ENCODE data around the gene SLC24A3.

DNA sequence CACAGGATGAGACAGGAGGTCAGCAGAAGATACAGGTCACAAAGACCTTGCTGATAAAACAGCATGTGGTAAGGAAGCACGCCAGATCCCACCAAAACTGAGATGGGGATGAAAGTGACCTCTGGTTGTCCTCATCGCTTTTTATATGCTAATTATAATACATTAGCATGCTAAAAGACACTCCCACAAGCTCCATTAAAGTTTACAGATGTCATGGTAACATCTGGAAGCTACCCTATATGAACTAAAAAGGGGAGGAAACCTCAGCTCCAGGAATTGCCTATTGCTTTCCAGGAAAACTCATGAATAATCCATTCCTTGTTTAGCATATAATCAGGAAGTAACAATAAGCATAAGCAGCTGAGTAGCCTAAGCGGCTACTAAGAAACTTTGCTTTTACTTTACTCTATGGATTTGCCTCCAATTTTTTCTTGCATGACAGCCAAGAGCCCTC is 537.2 kb downstream of the SLC24A3 start:
- TF ChIP-seq, protein P1, sequence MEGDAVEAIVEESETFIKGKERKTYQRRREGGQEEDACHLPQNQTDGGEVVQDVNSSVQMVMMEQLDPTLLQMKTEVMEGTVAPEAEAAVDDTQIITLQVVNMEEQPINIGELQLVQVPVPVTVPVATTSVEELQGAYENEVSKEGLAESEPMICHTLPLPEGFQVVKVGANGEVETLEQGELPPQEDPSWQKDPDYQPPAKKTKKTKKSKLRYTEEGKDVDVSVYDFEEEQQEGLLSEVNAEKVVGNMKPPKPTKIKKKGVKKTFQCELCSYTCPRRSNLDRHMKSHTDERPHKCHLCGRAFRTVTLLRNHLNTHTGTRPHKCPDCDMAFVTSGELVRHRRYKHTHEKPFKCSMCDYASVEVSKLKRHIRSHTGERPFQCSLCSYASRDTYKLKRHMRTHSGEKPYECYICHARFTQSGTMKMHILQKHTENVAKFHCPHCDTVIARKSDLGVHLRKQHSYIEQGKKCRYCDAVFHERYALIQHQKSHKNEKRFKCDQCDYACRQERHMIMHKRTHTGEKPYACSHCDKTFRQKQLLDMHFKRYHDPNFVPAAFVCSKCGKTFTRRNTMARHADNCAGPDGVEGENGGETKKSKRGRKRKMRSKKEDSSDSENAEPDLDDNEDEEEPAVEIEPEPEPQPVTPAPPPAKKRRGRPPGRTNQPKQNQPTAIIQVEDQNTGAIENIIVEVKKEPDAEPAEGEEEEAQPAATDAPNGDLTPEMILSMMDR (IDR thresholded peaks at IDR 0.05; ENCODE audit: low read depth, low read length), result no peak
- no peak for TF ChIP-seq EZH2phosphoT487 (IDR thresholded peaks at IDR 0.05; ENCODE audit: low read depth)
